ENCODE data around the gene UTP14C. TPM values are rescaled to one million over a fixed set of nuclear protein-coding genes. Genes with fewer than 3 reads are reported as not detected.
"Not testable (repeated sequence)": the region's sequence is repeated elsewhere in the genome, so short reads cannot be mapped to it uniquely, and the experiment has no call there.

UTP14C gene
- total RNA-seq, 1 experiment from 2014 or later: 11.8 TPM

DNA sequence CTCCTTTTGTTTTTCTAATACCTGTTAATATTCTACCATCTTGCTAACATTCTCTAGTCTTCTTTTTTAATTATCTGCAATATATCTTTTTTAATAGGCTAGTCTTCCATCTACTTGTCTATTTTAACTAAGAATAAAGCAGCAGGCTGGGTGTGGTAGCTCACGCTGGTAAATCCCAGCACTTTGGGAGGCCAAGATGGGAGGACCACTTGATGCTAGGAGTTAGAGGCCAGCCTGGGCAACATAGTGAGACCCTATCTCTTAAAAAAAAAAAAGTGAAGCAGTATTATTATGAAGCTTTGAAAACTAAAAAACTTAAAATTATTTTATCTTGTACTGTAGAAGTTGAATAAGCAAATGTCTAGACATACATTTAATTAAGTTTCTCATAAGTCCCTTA, 3.3 kb downstream of the UTP14C start:
- ChIA-PET POLR2A (no interaction called here), CTCF (no interaction called here)
- no peak overlapping the region for H3K4me3 ChIP-seq (ENCODE audit: low read depth, low read length)
- H3K27me3 Mint-ChIP-seq (ENCODE audit: insufficient read depth, unreplicated experiment): no peaks in the 10 kb centered on the region
- peaks cover 15% of the 10 kb centered on the region for H3K4me1 Mint-ChIP-seq (ENCODE audit: low read depth, unreplicated experiment)
- H3K27me3 ChIP-seq (replicated peaks; ENCODE audit: control insufficient read depth, insufficient read depth, low read length): no peaks in the 10 kb centered on the region
- peaks cover 51% of the 10 kb centered on the region for H3K9me3 Mint-ChIP-seq (ENCODE audit: unreplicated experiment)
- intact Hi-C loops (cut with micrococcal nuclease; ENCODE audit: unreplicated experiment): no loop called here
- no TSS peak for BruUV-seq (replicated peaks)
- H3K27ac Mint-ChIP-seq (ENCODE audit: unreplicated experiment): no peak overlapping the region
- DNase-seq: no peak
- peaks cover 64% of the 10 kb centered on the region for H3K36me3 Mint-ChIP-seq (ENCODE audit: insufficient read depth, unreplicated experiment)
- peaks cover 8% of the 10 kb centered on the region for H3K36me3 ChIP-seq (ENCODE audit: control insufficient read depth, insufficient read depth, low read length)
- no peak overlapping the region for H3K4me3 Mint-ChIP-seq (ENCODE audit: unreplicated experiment)
- no peaks in the 10 kb centered on the region for H3K9me3 ChIP-seq
- TF ChIP-seq, protein P1, sequence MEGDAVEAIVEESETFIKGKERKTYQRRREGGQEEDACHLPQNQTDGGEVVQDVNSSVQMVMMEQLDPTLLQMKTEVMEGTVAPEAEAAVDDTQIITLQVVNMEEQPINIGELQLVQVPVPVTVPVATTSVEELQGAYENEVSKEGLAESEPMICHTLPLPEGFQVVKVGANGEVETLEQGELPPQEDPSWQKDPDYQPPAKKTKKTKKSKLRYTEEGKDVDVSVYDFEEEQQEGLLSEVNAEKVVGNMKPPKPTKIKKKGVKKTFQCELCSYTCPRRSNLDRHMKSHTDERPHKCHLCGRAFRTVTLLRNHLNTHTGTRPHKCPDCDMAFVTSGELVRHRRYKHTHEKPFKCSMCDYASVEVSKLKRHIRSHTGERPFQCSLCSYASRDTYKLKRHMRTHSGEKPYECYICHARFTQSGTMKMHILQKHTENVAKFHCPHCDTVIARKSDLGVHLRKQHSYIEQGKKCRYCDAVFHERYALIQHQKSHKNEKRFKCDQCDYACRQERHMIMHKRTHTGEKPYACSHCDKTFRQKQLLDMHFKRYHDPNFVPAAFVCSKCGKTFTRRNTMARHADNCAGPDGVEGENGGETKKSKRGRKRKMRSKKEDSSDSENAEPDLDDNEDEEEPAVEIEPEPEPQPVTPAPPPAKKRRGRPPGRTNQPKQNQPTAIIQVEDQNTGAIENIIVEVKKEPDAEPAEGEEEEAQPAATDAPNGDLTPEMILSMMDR (IDR thresholded peaks at IDR 0.05; ENCODE audit: insufficient read depth in 1 of 2, low read depth in 1 of 2, low read length in 1 of 2, severe bottlenecking in 1 of 2, unreplicated experiment in 1 of 2): no peak
- H3K4me1 ChIP-seq: peaks cover 17% of the 10 kb centered on the region

DNA sequence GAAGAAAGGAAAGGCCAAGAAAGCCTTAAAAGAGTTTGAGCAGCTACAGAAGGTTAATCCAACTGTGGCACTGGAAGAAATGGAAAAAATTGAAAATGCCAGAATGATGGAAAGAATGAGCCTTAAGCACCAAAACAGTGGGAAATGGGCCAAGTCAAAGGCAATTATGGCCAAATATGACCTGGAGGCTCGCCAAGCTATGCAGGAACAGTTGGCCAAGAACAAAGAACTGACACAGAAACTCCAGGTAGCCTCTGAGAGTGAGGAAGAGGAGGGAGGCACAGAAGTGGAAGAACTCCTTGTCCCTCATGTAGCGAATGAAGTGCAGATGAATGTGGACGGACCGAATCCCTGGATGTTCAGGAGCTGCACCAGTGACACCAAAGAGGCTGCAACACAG, 5.1 kb downstream of the UTP14C start:
- ChIA-PET CTCF (no interaction called here), POLR2A (no interaction called here)
- H3K9me3 Mint-ChIP-seq (ENCODE audit: unreplicated experiment): peaks cover 51% of the 10 kb centered on the region
- no peaks in the 10 kb centered on the region for H3K27me3 Mint-ChIP-seq (ENCODE audit: insufficient read depth, unreplicated experiment)
- DNase-seq: no peak
- Histone ChIP-seq H3K4me3 (ENCODE audit: low read depth, low read length) (no peak overlapping the region), H3K36me3 (ENCODE audit: control insufficient read depth, insufficient read depth, low read length) (peaks cover 8% of the 10 kb centered on the region), H3K4me1 (peaks cover 14% of the 10 kb centered on the region), H3K27me3 (replicated peaks; ENCODE audit: control insufficient read depth, insufficient read depth, low read length) (no peaks in the 10 kb centered on the region), H3K9me3 (no peaks in the 10 kb centered on the region)
- TF ChIP-seq, protein P1 (IDR thresholded peaks at IDR 0.05; ENCODE audit: insufficient read depth in 1 of 2, low read depth in 1 of 2, low read length in 1 of 2, severe bottlenecking in 1 of 2, unreplicated experiment in 1 of 2): no peak
- H3K4me1 Mint-ChIP-seq (ENCODE audit: low read depth, unreplicated experiment): peaks cover 15% of the 10 kb centered on the region
- H3K36me3 Mint-ChIP-seq (ENCODE audit: insufficient read depth, unreplicated experiment): peaks cover 51% of the 10 kb centered on the region
- BruUV-seq (replicated peaks): no TSS peak
- intact Hi-C loops (cut with micrococcal nuclease; ENCODE audit: unreplicated experiment): no loop called here
- H3K27ac Mint-ChIP-seq (ENCODE audit: unreplicated experiment): no peak overlapping the region
- H3K4me3 Mint-ChIP-seq (ENCODE audit: unreplicated experiment): no peak overlapping the region

DNA sequence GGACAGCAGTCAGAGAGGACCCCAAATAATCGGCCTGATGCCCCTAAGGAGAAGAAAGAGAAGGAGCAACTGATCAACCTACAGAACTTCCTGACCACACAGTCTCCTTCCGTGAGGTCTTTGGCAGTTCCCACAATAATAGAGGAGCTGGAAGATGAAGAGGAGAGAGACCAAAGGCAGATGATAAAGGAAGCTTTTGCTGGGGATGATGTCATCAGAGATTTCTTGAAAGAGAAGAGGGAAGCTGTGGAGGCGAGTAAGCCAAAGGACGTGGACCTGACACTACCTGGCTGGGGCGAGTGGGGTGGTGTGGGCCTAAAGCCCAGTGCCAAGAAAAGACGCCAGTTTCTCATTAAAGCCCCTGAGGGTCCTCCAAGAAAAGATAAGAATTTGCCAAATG, 5.9 kb downstream of the UTP14C start:
- H3K4me3 ChIP-seq (ENCODE audit: low read depth, low read length); BruUV-seq (replicated peaks); DNase-seq; H3K27me3 ChIP-seq (replicated peaks; ENCODE audit: control insufficient read depth, insufficient read depth, low read length); H3K27ac Mint-ChIP-seq (ENCODE audit: unreplicated experiment); H3K9me3 ChIP-seq; H3K36me3 ChIP-seq (ENCODE audit: control insufficient read depth, insufficient read depth, low read length); H3K27me3 Mint-ChIP-seq (ENCODE audit: insufficient read depth, unreplicated experiment); H3K4me3 Mint-ChIP-seq (ENCODE audit: unreplicated experiment); intact Hi-C loops (cut with micrococcal nuclease; ENCODE audit: unreplicated experiment); CTCF ChIA-PET; POLR2A ChIA-PET: not testable (repeated sequence)
- Mint-ChIP-seq H3K4me1 (ENCODE audit: low read depth, unreplicated experiment) (peaks cover 17% of the 10 kb centered on the region), H3K9me3 (ENCODE audit: unreplicated experiment) (peaks cover 46% of the 10 kb centered on the region), H3K36me3 (ENCODE audit: insufficient read depth, unreplicated experiment) (peaks cover 44% of the 10 kb centered on the region)
- peaks cover 10% of the 10 kb centered on the region for H3K4me1 ChIP-seq

DNA sequence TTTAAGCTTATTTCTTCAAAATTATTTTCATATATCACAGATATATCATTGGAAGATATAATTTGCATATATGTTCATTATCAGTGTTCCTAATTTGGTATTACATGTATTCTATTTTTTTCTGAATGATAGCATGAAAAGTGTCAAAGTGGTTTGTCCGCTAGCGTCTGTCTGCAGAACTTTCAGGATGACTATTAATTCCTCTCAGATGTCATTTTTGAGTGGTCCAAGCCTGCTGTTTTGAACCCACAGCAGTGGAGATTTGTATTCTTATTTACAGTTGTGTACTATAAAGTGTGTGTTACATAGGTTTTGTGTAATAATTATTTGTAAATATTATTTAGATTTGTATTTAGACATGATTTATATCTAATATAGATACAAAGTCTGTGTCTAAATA, 8.5 kb downstream of the UTP14C start:
- ChIA-PET CTCF (no interaction called here), POLR2A (no interaction called here)
- no peak for DNase-seq
- Histone ChIP-seq H3K9me3 (no peaks in the 10 kb centered on the region), H3K4me1 (peaks cover 17% of the 10 kb centered on the region), H3K36me3 (ENCODE audit: control insufficient read depth, insufficient read depth, low read length) (no peaks in the 10 kb centered on the region; the same call in 1 of the 2 replicates), H3K4me3 (ENCODE audit: low read depth, low read length) (no peak overlapping the region), H3K27me3 (replicated peaks; ENCODE audit: control insufficient read depth, insufficient read depth, low read length) (no peaks in the 10 kb centered on the region)
- TF ChIP-seq, protein P1 (IDR thresholded peaks at IDR 0.05; ENCODE audit: insufficient read depth in 1 of 2, low read depth in 1 of 2, low read length in 1 of 2, severe bottlenecking in 1 of 2, unreplicated experiment in 1 of 2): no peak
- no peaks in the 10 kb centered on the region for H3K27me3 Mint-ChIP-seq (ENCODE audit: insufficient read depth, unreplicated experiment)
- intact Hi-C loops (cut with micrococcal nuclease; ENCODE audit: unreplicated experiment): no loop called here
- H3K9me3 Mint-ChIP-seq (ENCODE audit: unreplicated experiment): peaks cover 25% of the 10 kb centered on the region
- no peak overlapping the region for H3K27ac Mint-ChIP-seq (ENCODE audit: unreplicated experiment)
- H3K4me3 Mint-ChIP-seq (ENCODE audit: unreplicated experiment): no peak overlapping the region
- peaks cover 25% of the 10 kb centered on the region for H3K36me3 Mint-ChIP-seq (ENCODE audit: insufficient read depth, unreplicated experiment)
- BruUV-seq (replicated peaks): no TSS peak
- H3K4me1 Mint-ChIP-seq (ENCODE audit: low read depth, unreplicated experiment): peaks cover 17% of the 10 kb centered on the region

Data from Caco-2 (cell line).